K562 (cell line): Measurements from ENCODE around the gene MINK1. TPM values are rescaled to one million over a fixed set of nuclear protein-coding genes. Genes with fewer than 3 reads are reported as not detected.

Experiments
- ARNT ChIP-seq, 2 experiments: fragments of 450-650 bp; IDR thresholded peaks; 2 replicates each; pipeline ENCODE4 v1.6.1; 2016; ENCODE audit warnings: mild to moderate bottlenecking in 1 of 2
- E2F6 ChIP-seq, 2 experiments: IDR thresholded peaks; 2 replicates each; pipeline ENCODE4 v1.6.1; 2011; ENCODE audit warnings: borderline replicate concordance in 1 of 2, control low read depth in 1 of 2, low read depth in 1 of 2, low read length in 1 of 2, mild to moderate bottlenecking in 1 of 2, mixed read lengths in 1 of 2, moderate library complexity in 1 of 2; ENCODE audit not compliant: insufficient read depth in 1 of 2, insufficient read length in 1 of 2, poor library complexity in 1 of 2, severe bottlenecking in 1 of 2; ENCODE audit errors: extremely low read depth in 1 of 2
- ETS2 ChIP-seq: IDR thresholded peaks from 2 replicates; pipeline ENCODE4 v1.6.1; 2016; ENCODE audit warnings: borderline replicate concordance, missing genetic modification characterization, mild to moderate bottlenecking, moderate library complexity, missing compliant biosample characterization; ENCODE audit not compliant: poor library complexity, severe bottlenecking
- GTF3C2 ChIP-seq: IDR thresholded peaks from 3 replicates; pipeline ENCODE4 v1.6.1; 2011; ENCODE audit warnings: borderline replicate concordance, mild to moderate bottlenecking, moderate library complexity; ENCODE audit not compliant: insufficient read length; ENCODE audit errors: extremely low read depth
- HNRNPLL ChIP-seq: fragments of 200-400 bp; formaldehyde crosslinking; IDR thresholded peaks from 2 replicates; pipeline ENCODE4 v1.6.1; 2017; ENCODE audit warnings: low read length, low read depth, mild to moderate bottlenecking; ENCODE audit not compliant: poor library complexity, severe bottlenecking
- KDM4B ChIP-seq, 2 experiments: fragments of 450-650 bp in 1 of 2; sonication (generic) in 1 of 2; IDR thresholded peaks; 2 replicates each; pipeline ENCODE4 v1.6.1; 2016 to 2017; ENCODE audit warnings: borderline replicate concordance in 2 of 2, antibody characterized with exemption in 1 of 2, low read depth in 1 of 2, mild to moderate bottlenecking in 1 of 2
- NCOR1 ChIP-seq: fragments of 450-650 bp; IDR thresholded peaks from 2 replicates; pipeline ENCODE4 v1.6.1; 2016; ENCODE audit warnings: mild to moderate bottlenecking, moderate library complexity
- POLR3G ChIP-seq: IDR thresholded peaks from 2 replicates; pipeline ENCODE4 v1.6.1; 2011; ENCODE audit not compliant: insufficient read length, insufficient replicate concordance; ENCODE audit errors: extremely low read depth
- PURB ChIP-seq: sonication (generic); formaldehyde crosslinking; IDR thresholded peaks from 2 replicates; pipeline ENCODE4 v1.9.0; 2021; ENCODE audit warnings: low read depth, mild to moderate bottlenecking, missing genetic modification reagents
- RREB1 ChIP-seq: fragments of 250-450 bp; sonication (Bioruptor Pico); IDR thresholded peaks from 2 replicates; pipeline ENCODE4 v1.4.0; 2020
- SMAD4 ChIP-seq: fragments of 250-450 bp; sonication (Bioruptor Pico); conservative IDR thresholded peaks from 2 replicates; pipeline ENCODE4 v1.8.0; 2021; ENCODE audit warnings: inconsistent platforms, mild to moderate bottlenecking, moderate library complexity
- TFE3 ChIP-seq: fragments of 450-650 bp; formaldehyde crosslinking; IDR thresholded peaks from 2 replicates; pipeline ENCODE4 v1.4.0; 2020; ENCODE audit warnings: mild to moderate bottlenecking, mixed read lengths
- TOE1 ChIP-seq, 2 experiments: fragments of 450-650 bp in 1 of 2; sonication (generic) in 1 of 2; formaldehyde crosslinking in 1 of 2; IDR thresholded peaks; 2 replicates each; pipeline versions ENCODE4 v1.7.1 to v1.8.0; 2016 to 2022; ENCODE audit warnings: borderline replicate concordance in 2 of 2, mild to moderate bottlenecking in 2 of 2, antibody characterized with exemption in 1 of 2, inconsistent platforms in 1 of 2, low read depth in 1 of 2, missing genetic modification reagents in 1 of 2, moderate library complexity in 1 of 2
- ZNF408 ChIP-seq: fragments of 250-450 bp; sonication (Bioruptor Pico); IDR thresholded peaks from 2 replicates; pipeline ENCODE4 v1.4.0; 2020; ENCODE audit warnings: low read depth, mild to moderate bottlenecking, moderate library complexity
- polyA plus RNA-seq, 8 experiments: library from polyadenylated mRNA; depleted of rRNA in 4 of 8; stranded (reverse) in 5 of 8; unstranded in 3 of 8; fragments of >200 nt; fragmentation: Nextera tagmentation in 2 of 8; fragmentation: Illumina TruSeq in 1 of 8; extraction: Ambion mirVana in 2 of 8; extraction: Trizol in 1 of 8; gene quantifications; 2 replicates each; pipeline versions ENCODE4 v1.2.1 to v1.2.3, GENCODE V29; 2011 to 2014; ENCODE audit warnings: inconsistent platforms in 1 of 8, missing spikeins in 1 of 8
- total RNA-seq, 7 experiments: library from RNA; depleted of rRNA in 6 of 7; stranded (reverse); fragments of >200 nt in 6 of 7; fragmentation: Illumina TruSeq in 2 of 7; extraction: Trizol in 2 of 7; gene quantifications; 2 replicates each; pipeline versions ENCODE4 v1.2.1 to v1.2.3, GENCODE V29; 2011 to 2021; ENCODE audit warnings: low replicate concordance in 1 of 7

MINK1 gene
- total and polyA plus RNA-seq, 9 of the 15 experiments (the other 6 are each of a cell fraction or from before 2014, with no cell fraction given), result 0.11 to 54.2 (median 14.9) TPM

GRCh38 chr17:4838309-4838785 lies 5.2 kb downstream of the MINK1 start (continued):
- no peak for TF ChIP-seq RREB1 (CRISPR knock-in tag)
- TF ChIP-seq NCOR1, result peak; percentile 72
- no peak for TF ChIP-seq ZNF408 (CRISPR knock-in tag)
- TF ChIP-seq ETS2 (tag), result no peak
- TF ChIP-seq ARNT (IDR thresholded peaks at IDR 0.05), result peak in 1 of 2 experiments; percentile 90; a peak in 1 of 4 replicates
- no peak for TF ChIP-seq HNRNPLL
- TF ChIP-seq PURB (CRISPR knock-in tag), result no peak
- TF ChIP-seq TOE1 (IDR thresholded peaks at IDR 0.05; ENCODE audit: borderline replicate concordance), result no peak
- TF ChIP-seq TOE1 (CRISPR knock-in tag; IDR thresholded peaks at IDR 0.05; ENCODE audit: borderline replicate concordance, low read depth), result no peak
- TF ChIP-seq GTF3C2, result no peak
- 0 out of 2 replicates have a peak, but pooled peaks have one; percentile 18 for TF ChIP-seq SMAD4
- no peak for TF ChIP-seq POLR3G
- no peak for TF ChIP-seq TFE3 (CRISPR knock-in tag)
- no peak for TF ChIP-seq KDM4B (IDR thresholded peaks at IDR 0.05; ENCODE audit: borderline replicate concordance in 2 of 2, low read depth in 1 of 2)
- no peak for TF ChIP-seq E2F6 (IDR thresholded peaks at IDR 0.05; ENCODE audit: borderline replicate concordance in 1 of 2, extremely low read depth in 1 of 2, insufficient read depth in 1 of 2, insufficient read length in 1 of 2, low read depth in 1 of 2, low read length in 1 of 2, poor library complexity in 1 of 2, severe bottlenecking in 1 of 2)
